ENCODE measurements around the gene UBE2G1. TPM values are rescaled to one million over a fixed set of nuclear protein-coding genes. Genes with fewer than 3 reads are reported as not detected.
A peak's percentile ranks its signal among the peaks of the same experiment; 100 is the strongest.
"Not testable (repeated sequence)": the region's sequence is repeated elsewhere in the genome, so short reads cannot be mapped to it uniquely, and the experiment has no call there.

The UBE2G1 gene
- total RNA-seq, 2 donors from 2014 or later, result 67.3 to 70.1 TPM

- TF ChIP-seq, protein P1, sequence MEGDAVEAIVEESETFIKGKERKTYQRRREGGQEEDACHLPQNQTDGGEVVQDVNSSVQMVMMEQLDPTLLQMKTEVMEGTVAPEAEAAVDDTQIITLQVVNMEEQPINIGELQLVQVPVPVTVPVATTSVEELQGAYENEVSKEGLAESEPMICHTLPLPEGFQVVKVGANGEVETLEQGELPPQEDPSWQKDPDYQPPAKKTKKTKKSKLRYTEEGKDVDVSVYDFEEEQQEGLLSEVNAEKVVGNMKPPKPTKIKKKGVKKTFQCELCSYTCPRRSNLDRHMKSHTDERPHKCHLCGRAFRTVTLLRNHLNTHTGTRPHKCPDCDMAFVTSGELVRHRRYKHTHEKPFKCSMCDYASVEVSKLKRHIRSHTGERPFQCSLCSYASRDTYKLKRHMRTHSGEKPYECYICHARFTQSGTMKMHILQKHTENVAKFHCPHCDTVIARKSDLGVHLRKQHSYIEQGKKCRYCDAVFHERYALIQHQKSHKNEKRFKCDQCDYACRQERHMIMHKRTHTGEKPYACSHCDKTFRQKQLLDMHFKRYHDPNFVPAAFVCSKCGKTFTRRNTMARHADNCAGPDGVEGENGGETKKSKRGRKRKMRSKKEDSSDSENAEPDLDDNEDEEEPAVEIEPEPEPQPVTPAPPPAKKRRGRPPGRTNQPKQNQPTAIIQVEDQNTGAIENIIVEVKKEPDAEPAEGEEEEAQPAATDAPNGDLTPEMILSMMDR (IDR thresholded peaks at IDR 0.05), result no peak
- Histone ChIP-seq H3K27ac (no peak overlapping the region), H3K36me3 (no peaks in the 10 kb centered on the region), H3K9me3 (no peaks in the 10 kb centered on the region), H3K9ac (ENCODE audit: low read depth in 2 of 2, low read length in 2 of 2) (no peak overlapping the region), H3K27me3 (no peaks in the 10 kb centered on the region), H3K4me1 (no peaks in the 10 kb centered on the region), H3K4me3 (no peak overlapping the region)
- DNase-seq, result no peak
- intact Hi-C loops (cut with DNase I), result no loop called here
Observed at GRCh38 chr17:4256952-4257351, 109.5 kb downstream of the UBE2G1 start.

DNA sequence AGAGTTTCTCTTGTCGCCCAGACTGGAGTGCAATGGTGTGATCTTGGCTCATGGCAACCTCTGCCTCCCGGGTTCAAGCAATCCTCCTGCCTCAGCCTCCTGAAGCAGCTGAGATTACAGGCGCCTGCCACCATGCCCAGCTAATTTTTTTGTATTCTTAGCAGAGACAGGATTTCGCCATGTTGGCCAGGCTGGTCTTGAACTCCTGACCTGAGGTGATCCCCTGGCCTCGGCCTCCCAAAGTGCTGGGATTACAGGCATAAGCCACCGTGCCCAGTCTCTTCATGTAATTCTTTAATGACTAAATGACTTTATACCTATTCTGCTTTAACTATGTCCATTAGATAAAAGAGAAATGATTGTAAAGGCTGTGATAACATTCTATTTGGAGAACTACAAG lies 111.2 kb downstream of the UBE2G1 start:
- DNase-seq; H3K27me3 ChIP-seq; H3K36me3 ChIP-seq; H3K9ac ChIP-seq (ENCODE audit: low read depth in 2 of 2, low read length in 2 of 2); H3K4me1 ChIP-seq; H3K4me3 ChIP-seq; H3K27ac ChIP-seq; intact Hi-C loops (cut with DNase I); H3K9me3 ChIP-seq: not testable (repeated sequence)

GRCh38 chr17:4250887-4251286 lies 115.6 kb downstream of the UBE2G1 start:
- intact Hi-C loops (cut with DNase I), result no loop called here
- Histone ChIP-seq H3K4me1 (peaks cover 21% of the 10 kb centered on the region), H3K9ac (ENCODE audit: low read depth in 2 of 2, low read length in 2 of 2) (no peak overlapping the region), H3K9me3 (no peaks in the 10 kb centered on the region), H3K4me3 (no peak overlapping the region), H3K27me3 (no peaks in the 10 kb centered on the region), H3K36me3 (no peaks in the 10 kb centered on the region), H3K27ac (no peak overlapping the region)
- TF ChIP-seq, protein P1 (IDR thresholded peaks at IDR 0.05), result no peak
- no peak for DNase-seq

DNA sequence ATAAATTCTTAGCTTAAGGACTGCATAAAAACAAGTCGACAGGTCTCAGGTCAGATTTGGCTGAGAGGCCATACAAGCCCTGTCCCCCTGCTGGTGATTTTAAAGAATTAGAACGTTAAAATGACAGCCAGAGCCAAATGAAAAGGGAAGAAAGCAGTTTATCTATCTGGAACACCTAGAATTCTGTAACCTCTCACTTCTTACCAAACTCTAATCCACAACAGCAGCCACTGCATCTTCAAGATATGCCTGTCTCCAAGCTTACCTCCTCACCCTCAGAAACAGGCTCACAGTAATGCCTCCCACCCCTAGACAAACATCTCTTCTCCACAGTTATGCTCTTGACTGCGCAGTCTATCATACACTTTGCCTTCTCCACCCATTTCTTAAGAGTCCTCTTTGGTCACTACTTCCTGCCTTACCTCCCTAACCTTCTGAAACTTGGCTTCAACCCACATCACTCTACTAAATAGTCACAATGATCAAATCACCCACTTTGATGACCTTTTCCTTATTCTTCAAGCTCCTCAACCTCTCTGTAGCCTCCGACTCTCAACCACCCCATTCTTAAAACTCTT lies 116.9 kb downstream of the UBE2G1 start:
- no peaks in the 10 kb centered on the region for H3K36me3 ChIP-seq
- no peaks in the 10 kb centered on the region for H3K27me3 ChIP-seq
- no peak overlapping the region for H3K9ac ChIP-seq (ENCODE audit: low read depth in 2 of 2, low read length in 2 of 2)
- H3K9me3 ChIP-seq, result no peaks in the 10 kb centered on the region
- intact Hi-C loops (cut with DNase I), result no loop called here
- no peak for DNase-seq
- H3K4me3 ChIP-seq, result no peak overlapping the region
- TF ChIP-seq, protein P1 (IDR thresholded peaks at IDR 0.05), result peak; percentile 37
- H3K27ac ChIP-seq, result no peak overlapping the region
- peaks cover 21% of the 10 kb centered on the region for H3K4me1 ChIP-seq

DNA sequence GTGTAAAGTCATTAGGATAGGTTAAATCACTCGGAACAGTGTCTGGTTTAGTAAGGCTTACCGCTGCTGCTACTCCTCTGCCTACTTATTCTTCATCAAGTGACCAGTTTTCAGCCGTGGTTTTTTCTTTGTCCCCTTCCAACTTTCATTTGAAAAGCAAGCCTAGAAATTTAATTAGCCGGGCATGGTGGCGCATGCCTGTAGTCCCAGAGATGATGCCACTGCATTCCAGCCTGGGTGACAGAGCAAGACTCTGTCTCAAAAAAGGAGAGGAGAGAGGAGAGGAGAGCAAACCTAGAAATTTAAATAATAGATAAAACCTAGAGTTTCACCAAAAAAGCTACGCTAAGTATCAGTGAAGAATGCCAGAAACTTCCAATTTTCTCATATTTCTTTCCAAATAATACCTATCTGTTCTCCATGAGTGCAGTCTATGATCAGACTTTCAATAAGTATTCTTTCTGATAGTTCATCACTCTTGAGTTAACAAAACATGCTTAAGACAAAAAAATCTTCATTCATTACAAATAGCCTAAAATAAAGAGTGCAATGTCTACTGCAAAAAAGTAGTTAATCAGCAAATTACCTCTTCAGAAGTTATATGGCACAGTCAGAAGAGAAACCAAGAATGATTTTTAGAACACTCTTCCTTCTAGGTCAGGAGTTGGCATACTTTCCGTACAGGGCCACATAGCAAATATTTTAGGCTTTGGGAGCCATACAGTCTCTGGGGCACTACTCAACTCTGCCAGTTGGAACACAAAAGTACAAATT lies 117.8 kb downstream of the UBE2G1 start:
- TF ChIP-seq, protein P1 (IDR thresholded peaks at IDR 0.05), result no peak
- intact Hi-C loops (cut with DNase I), result no loop called here
- peak overlapping the region in 1 of 2 donors; percentile 7 for H3K9ac ChIP-seq (ENCODE audit: low read depth in 2 of 2, low read length in 2 of 2)

GRCh38 chr17:4247971-4248388 lies 118.5 kb downstream of the UBE2G1 start:
- no peak overlapping the region for H3K4me3 ChIP-seq
- peaks cover 21% of the 10 kb centered on the region for H3K4me1 ChIP-seq

More for the DNA sequence above, 117.8 kb downstream of the UBE2G1 start:
- Histone ChIP-seq H3K4me1 (peaks cover 21% of the 10 kb centered on the region), H3K27me3 (no peaks in the 10 kb centered on the region), H3K36me3 (no peaks in the 10 kb centered on the region), H3K9me3 (no peaks in the 10 kb centered on the region), H3K4me3 (no peak overlapping the region), H3K27ac (peak overlapping the region; percentile 62)
- DNase-seq, result no peak

More at GRCh38 chr17:4247971-4248388, 118.5 kb downstream of the UBE2G1 start:
- Histone ChIP-seq H3K9me3 (no peaks in the 10 kb centered on the region), H3K36me3 (no peaks in the 10 kb centered on the region), H3K27ac (peak overlapping the region; percentile 62), H3K27me3 (no peaks in the 10 kb centered on the region), H3K9ac (ENCODE audit: low read depth in 2 of 2, low read length in 2 of 2) (peak overlapping the region in 1 of 2 donors; percentile 36)
- TF ChIP-seq, protein P1 (IDR thresholded peaks at IDR 0.05), result no peak
- intact Hi-C loops (cut with DNase I), result no loop called here
- peak; percentile 84 for DNase-seq
